Measurements from ENCODE around the gene SMTN.
A peak's percentile ranks its signal among the peaks of the same experiment; 100 is the strongest.

GRCh38 chr22:31084811-31085492, 3.8 kb downstream of the SMTN start:
- no peak for TF ChIP-seq EZH2 (optimal IDR thresholded peaks at IDR 0.05; ENCODE audit: low read depth, low read length)
- TF ChIP-seq CTCF (IDR thresholded peaks at IDR 0.05; ENCODE audit: low read length): peak; percentile 90
- TF ChIP-seq EZH2phosphoT487 (IDR thresholded peaks at IDR 0.05; ENCODE audit: low read length): no peak

All from MM.1S (cell line).